Endothelial cell of umbilical vein (primary cell): ENCODE measurements around the gene MED16. TPM values are rescaled to one million over a fixed set of nuclear protein-coding genes. Genes with fewer than 3 reads are reported as not detected.
"Not testable (repeated sequence)": the region's sequence is repeated elsewhere in the genome, so short reads cannot be mapped to it uniquely, and the experiment has no call there.

Source experiments
- BruUV-seq: library from RNA; stranded (reverse); fragments of 400-500 nt; replicated peaks from 2 replicates; lab custom pipeline; 2021; lab: Mats Ljungman, UMichigan
- CTCF ChIA-PET: fragments of 300-600, 350-600 bp; sonication (Branson Sonifier 250); formaldehyde crosslinking; loops from one replicate; lab custom pipeline; 2021; ENCODE audit warnings: antibody characterized with exemption, inconsistent platforms; lab: Charles Lee
- POLR2A ChIA-PET: fragments of 300-600, 350-600 bp; sonication (Branson Sonifier 250); formaldehyde crosslinking; loops from one replicate; lab custom pipeline; 2021; ENCODE audit warnings: antibody characterized with exemption, inconsistent platforms; lab: Charles Lee
- DNase-seq: peaks from one replicate; pipeline ENCODE4 v3.0.0-alpha.2; 2011; ENCODE audit warnings: low read depth, low spot score
- FAIRE-seq: peaks from 2 replicates; lab custom pipeline; 2011; peaks lifted over from hg19 to GRCh38; lab: Jason Lieb, UNC
- H2AFZ ChIP-seq: 2 replicates; pipeline ENCODE4 v1.6.0; 2012; ENCODE audit warnings: low read depth, low read length, control low read depth, inconsistent platforms
- H3K27ac ChIP-seq: 2 replicates; pipeline ENCODE4 v1.5.1; 2011; ENCODE audit warnings: low read depth, mild to moderate bottlenecking, control low read depth, low read length, moderate library complexity; ENCODE audit not compliant: insufficient read depth
- H3K27me3 ChIP-seq, 2 experiments: 2 replicates each; pipeline versions ENCODE4 v1.6.0 to v1.6.1; 2011; ENCODE audit warnings: low read length in 2 of 2, mixed read lengths in 1 of 2; ENCODE audit not compliant: control insufficient read depth in 2 of 2, insufficient read depth in 2 of 2
- H3K36me3 ChIP-seq, 2 experiments: 2 replicates in 1 of 2; 3 replicates in 1 of 2; pipeline ENCODE4 v1.5.1; 2011; ENCODE audit warnings: low read length in 2 of 2, mild to moderate bottlenecking in 1 of 2, moderate library complexity in 1 of 2; ENCODE audit not compliant: control insufficient read depth in 2 of 2, insufficient read depth in 2 of 2; ENCODE audit errors: extremely low read depth in 1 of 2
- H3K4me1 ChIP-seq: 3 replicates; pipeline ENCODE4 v1.5.1; 2011; ENCODE audit warnings: mild to moderate bottlenecking, low read length; ENCODE audit not compliant: control insufficient read depth, insufficient read depth; ENCODE audit errors: extremely low read depth
- H3K4me2 ChIP-seq: 2 replicates; pipeline ENCODE4 v1.6.1; 2011; ENCODE audit warnings: low read length, control low read depth, mixed read lengths; ENCODE audit not compliant: insufficient read depth
- H3K4me3 ChIP-seq, 3 experiments: fragments of 200-600 bp in 1 of 3; sonication (generic), shearing (Covaris generic) in 1 of 3; replicated peaks in 1 of 3; 2 replicates each; pipeline ENCODE4 v1.5.1; 2011 to 2016; ENCODE audit warnings: control low read depth in 3 of 3, low read length in 3 of 3, mild to moderate bottlenecking in 2 of 3, inconsistent platforms in 1 of 3, low read depth in 1 of 3, moderate library complexity in 1 of 3; ENCODE audit not compliant: insufficient read depth in 1 of 3
- H3K79me2 ChIP-seq: 2 replicates; pipeline ENCODE4 v1.6.0; 2012; ENCODE audit warnings: low read length, inconsistent platforms; ENCODE audit not compliant: control insufficient read depth, insufficient read depth
- H3K9ac ChIP-seq: replicated peaks from 2 replicates; pipeline ENCODE3; 2011; ENCODE audit warnings: low read length, control low read depth; ENCODE audit not compliant: insufficient read depth; ENCODE audit errors: extremely low read depth
- H3K9me1 ChIP-seq: replicated peaks from 3 replicates; pipeline ENCODE4 v1.6.0; 2011; ENCODE audit warnings: mild to moderate bottlenecking, low read length; ENCODE audit not compliant: control insufficient read depth, insufficient read depth; ENCODE audit errors: extremely low read depth
- H3K9me3 ChIP-seq: replicated peaks from 2 replicates; pipeline ENCODE4 v1.5.1; 2012; ENCODE audit warnings: low read length, inconsistent platforms; ENCODE audit not compliant: control insufficient read depth, insufficient read depth
- H4K20me1 ChIP-seq: replicated peaks from 2 replicates; pipeline ENCODE3; 2011; ENCODE audit warnings: mild to moderate bottlenecking, low read length; ENCODE audit not compliant: control insufficient read depth, insufficient read depth; ENCODE audit errors: extremely low read depth
- EZH2 ChIP-seq: IDR thresholded peaks from 2 replicates; pipeline ENCODE4 v1.6.1; 2012; ENCODE audit warnings: borderline replicate concordance, low read depth, mild to moderate bottlenecking, moderate library complexity, low read length, inconsistent platforms; ENCODE audit not compliant: severe bottlenecking
- GATA2 ChIP-seq: IDR thresholded peaks from 2 replicates; pipeline ENCODE4 v1.7.0; 2011; ENCODE audit warnings: low read depth, mild to moderate bottlenecking, moderate library complexity, mixed read lengths, low read length; ENCODE audit not compliant: insufficient read length, insufficient read depth
- JUN ChIP-seq: IDR thresholded peaks from 2 replicates; pipeline ENCODE4 v1.6.1; 2011; ENCODE audit warnings: borderline replicate concordance, low read depth; ENCODE audit not compliant: insufficient read length, insufficient read depth
- POLR2AphosphoS5 ChIP-seq: IDR thresholded peaks from 2 replicates; pipeline ENCODE4 v1.6.1; 2012; ENCODE audit warnings: low read depth, mild to moderate bottlenecking, control low read depth, low read length, moderate library complexity; ENCODE audit not compliant: insufficient read depth
- dilution Hi-C: fragments of 300-500 bp; cut with MboI; formaldehyde crosslinking; loops from one replicate; pipeline ENCODE4 v1.15.0; 2019; ENCODE audit warnings: low sequenced_read_pairs; ENCODE audit not compliant: extremely low pct_ligation_motif_present
- intact Hi-C: fragments of 100-400 bp; cut with micrococcal nuclease; formaldehyde crosslinking; loops from one replicate; pipeline ENCODE4 v1.10.0; 2022
- polyA plus RNA-seq, 4 experiments: library from polyadenylated mRNA; depleted of rRNA in 3 of 4; stranded (reverse) in 3 of 4; unstranded in 1 of 4; fragments of >200 nt; gene quantifications; 2 replicates each; pipeline versions ENCODE4 v1.2.1 to v1.2.3, GENCODE V29; 2011 to 2012; ENCODE audit warnings: missing spikeins in 1 of 4
- total RNA-seq: library from RNA; stranded (reverse); gene quantifications from 2 replicates; pipeline ENCODE4 v1.2.3, GENCODE V29; 2021
- TF ChIP-seq, protein P1 (sequence below): IDR thresholded peaks from 2 replicates; pipeline ENCODE4 v1.6.1; 2011; ENCODE audit not compliant: insufficient read depth, insufficient read length

The MED16 gene
- total and polyA plus RNA-seq, 2 donors (not counting 3 experiments of a cell fraction or from before 2014, with no cell fraction given): 63.1 to 66.5 TPM

DNA sequence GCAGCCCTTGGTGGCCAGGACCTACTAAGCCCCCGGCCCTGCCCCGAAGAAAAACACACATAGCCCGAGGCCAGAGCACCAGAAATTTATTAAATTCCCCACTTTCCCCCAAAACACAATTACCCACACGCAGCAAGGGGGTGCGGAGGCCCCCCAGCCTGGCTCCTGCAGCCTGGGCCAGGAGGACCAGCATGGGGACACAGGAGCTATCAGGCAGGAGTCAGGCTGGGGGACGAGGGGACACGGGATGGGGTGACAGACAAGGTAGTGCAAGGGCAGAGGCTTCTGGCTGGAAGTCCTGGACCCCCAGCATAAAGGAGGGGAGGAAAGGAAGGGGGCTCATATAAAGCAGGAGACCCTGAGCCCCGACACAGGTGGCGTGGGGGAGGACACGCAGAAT, 3.4 kb upstream of the MED16 start:
- Histone ChIP-seq H2AFZ (no peak overlapping the region), H3K9me1 (no peaks in the 10 kb centered on the region), H3K4me3 (no peak overlapping the region), H3K27ac (no peak overlapping the region), H3K36me3 (peaks cover 0 to 11% of the 10 kb centered on the region in 2 experiments), H3K4me2 (no peak overlapping the region), H3K27me3 (no peaks in the 10 kb centered on the region), H3K79me2 (peaks cover 5% of the 10 kb centered on the region), H3K9me3 (no peaks in the 10 kb centered on the region), H4K20me1 (no peaks in the 10 kb centered on the region), H3K9ac (no peak overlapping the region), H3K4me1 (no peaks in the 10 kb centered on the region)
- BruUV-seq: no TSS peak
- TF ChIP-seq POLR2AphosphoS5: no peak
- no peak for TF ChIP-seq JUN
- TF ChIP-seq, protein P1, sequence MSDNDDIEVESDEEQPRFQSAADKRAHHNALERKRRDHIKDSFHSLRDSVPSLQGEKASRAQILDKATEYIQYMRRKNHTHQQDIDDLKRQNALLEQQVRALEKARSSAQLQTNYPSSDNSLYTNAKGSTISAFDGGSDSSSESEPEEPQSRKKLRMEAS: no peak
- intact Hi-C loops: no loop called here
- CTCF ChIA-PET: interaction anchor here (1.5 kb wide), 1 partner anchor 18 kb away, joined by 4 read pairs; no protein-coding TSS in a partner anchor
- DNase-seq: no peak
- POLR2A ChIA-PET: no interaction called here
- FAIRE-seq: no peak
- dilution Hi-C loops: no loop called here

DNA sequence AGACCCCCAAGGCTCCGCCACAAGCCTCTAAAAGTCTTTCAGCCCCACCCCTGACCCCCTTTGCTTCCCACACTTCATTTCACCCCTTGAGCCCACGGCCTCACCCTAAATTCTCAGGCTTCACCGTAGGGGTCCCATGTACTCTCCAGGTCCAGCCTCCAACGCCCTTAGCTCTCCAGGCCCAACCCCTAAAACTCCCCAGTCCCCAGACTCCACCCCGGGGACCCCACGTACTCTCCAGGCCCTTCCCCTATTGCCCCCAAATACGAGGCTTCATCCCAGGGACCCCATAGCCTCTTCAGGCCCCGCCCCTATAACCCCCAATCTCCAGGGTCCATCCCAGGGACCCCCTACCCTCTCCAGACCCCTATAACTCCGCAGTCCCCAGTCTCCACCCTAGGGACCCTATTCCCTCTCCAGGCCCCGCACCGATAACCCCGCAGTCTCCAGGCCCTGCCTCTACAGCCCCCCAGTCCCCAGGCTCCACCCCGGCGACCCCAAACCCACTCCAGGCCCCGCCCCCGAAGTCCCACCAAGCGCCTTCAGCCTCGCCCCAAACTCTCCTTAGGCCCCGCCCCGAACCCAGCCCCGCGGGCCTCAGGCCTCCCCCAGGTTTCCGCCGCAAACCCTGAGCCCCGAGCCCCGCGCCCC, 619 bp downstream of the MED16 start:
- ChIA-PET POLR2A (no interaction called here), CTCF (interaction anchor here (1.0 to 1.6 kb wide), 3 partner anchors 9 to 29 kb away, joined by 3 to 7 read pairs (median 5); no protein-coding TSS in a partner anchor)
- Histone ChIP-seq H3K4me1 (no peaks in the 10 kb centered on the region), H3K4me2 (peak overlapping the region; percentile 41), H2AFZ (no peak overlapping the region), H3K9ac (peak overlapping the region; percentile 43), H3K9me1 (no peaks in the 10 kb centered on the region), H3K9me3 (no peaks in the 10 kb centered on the region), H3K79me2 (peaks cover 5% of the 10 kb centered on the region), H3K36me3 (peaks cover 2 to 17% of the 10 kb centered on the region in 2 experiments), H3K27me3 (no peaks in the 10 kb centered on the region), H4K20me1 (no peaks in the 10 kb centered on the region), H3K27ac (no peak overlapping the region), H3K4me3 (peak overlapping the region; percentile 39 to 91 (median 66))
- DNase-seq: no peak
- FAIRE-seq: no peak
- TF ChIP-seq EZH2 (no peak), GATA2 (no peak)
- intact Hi-C loops (loop anchor here (2.0 kb wide), 1 partner anchor 20 kb away; the partner anchor contains the start of gene R3HDM4), dilution Hi-C loops (no loop called here)
- BruUV-seq: no TSS peak

DNA sequence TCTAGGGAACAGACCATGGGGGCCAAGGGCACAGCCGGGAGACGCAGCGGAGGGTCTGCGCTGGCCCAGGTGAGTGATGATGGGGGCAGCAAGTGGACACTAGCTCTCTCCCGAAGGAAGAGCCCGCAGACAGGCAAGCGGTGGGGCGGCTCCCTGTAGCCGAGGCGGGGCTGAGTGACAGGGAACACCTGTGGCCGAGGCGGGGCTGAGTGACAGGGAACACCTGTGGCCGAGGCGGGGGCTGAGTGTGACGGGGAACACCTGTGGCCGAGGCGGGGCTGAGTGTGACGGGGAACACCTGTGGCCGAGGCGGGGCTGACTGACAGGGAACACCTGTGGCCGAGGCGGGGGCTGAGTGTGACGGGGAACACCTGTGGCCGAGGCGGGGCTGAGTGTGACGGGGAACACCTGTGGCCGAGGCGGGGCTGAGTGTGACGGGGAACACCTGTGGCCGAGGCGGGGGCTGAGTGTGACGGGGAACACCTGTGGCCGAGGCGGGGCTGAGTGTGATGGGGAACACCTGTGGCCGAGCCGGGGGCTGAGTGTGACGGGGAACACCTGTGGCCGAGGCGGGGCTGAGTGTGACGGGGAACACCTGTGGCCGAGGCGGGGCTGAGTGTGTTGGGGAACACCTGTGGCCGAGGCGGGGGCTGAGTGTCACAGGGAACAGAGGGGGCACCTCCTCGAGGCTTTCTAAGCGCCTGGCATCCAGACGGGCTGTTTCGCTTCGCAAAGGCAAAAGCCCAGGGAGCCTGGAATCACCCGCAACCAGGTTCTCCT, 1.4 kb downstream of the MED16 start:
- H3K9me1 ChIP-seq, H2AFZ ChIP-seq, FAIRE-seq, H3K27ac ChIP-seq, dilution Hi-C loops, POLR2A ChIA-PET, H3K79me2 ChIP-seq, H3K9me3 ChIP-seq, DNase-seq, CTCF ChIA-PET, H4K20me1 ChIP-seq, H3K27me3 ChIP-seq, H3K4me1 ChIP-seq, H3K9ac ChIP-seq, BruUV-seq: not testable (repeated sequence)
- intact Hi-C loops: loop anchor here (2.0 kb wide), 1 partner anchor 21 kb away; the partner anchor contains the start of gene R3HDM4
- Histone ChIP-seq H3K4me2 (peak overlapping the region; percentile 41), H3K4me3 (peak overlapping the region in 2 of 3 experiments; percentile 39 to 91), H3K36me3 (peaks cover 5 to 17% of the 10 kb centered on the region in 2 experiments)
